HG02938 (cell line): ENCODE measurements around the gene RPL35A.
"Not testable (repeated sequence)": the region's sequence is repeated elsewhere in the genome, so short reads cannot be mapped to it uniquely, and the experiment has no call there.

Experiments
- ATAC-seq: cut with Tn5 transposase; IDR thresholded peaks from one replicate; pipeline ENCODE4 v1.9.1; 2021; ENCODE audit warnings: mild to moderate bottlenecking, moderate library complexity; ENCODE audit not compliant: unreplicated experiment

The RPL35A gene

DNA sequence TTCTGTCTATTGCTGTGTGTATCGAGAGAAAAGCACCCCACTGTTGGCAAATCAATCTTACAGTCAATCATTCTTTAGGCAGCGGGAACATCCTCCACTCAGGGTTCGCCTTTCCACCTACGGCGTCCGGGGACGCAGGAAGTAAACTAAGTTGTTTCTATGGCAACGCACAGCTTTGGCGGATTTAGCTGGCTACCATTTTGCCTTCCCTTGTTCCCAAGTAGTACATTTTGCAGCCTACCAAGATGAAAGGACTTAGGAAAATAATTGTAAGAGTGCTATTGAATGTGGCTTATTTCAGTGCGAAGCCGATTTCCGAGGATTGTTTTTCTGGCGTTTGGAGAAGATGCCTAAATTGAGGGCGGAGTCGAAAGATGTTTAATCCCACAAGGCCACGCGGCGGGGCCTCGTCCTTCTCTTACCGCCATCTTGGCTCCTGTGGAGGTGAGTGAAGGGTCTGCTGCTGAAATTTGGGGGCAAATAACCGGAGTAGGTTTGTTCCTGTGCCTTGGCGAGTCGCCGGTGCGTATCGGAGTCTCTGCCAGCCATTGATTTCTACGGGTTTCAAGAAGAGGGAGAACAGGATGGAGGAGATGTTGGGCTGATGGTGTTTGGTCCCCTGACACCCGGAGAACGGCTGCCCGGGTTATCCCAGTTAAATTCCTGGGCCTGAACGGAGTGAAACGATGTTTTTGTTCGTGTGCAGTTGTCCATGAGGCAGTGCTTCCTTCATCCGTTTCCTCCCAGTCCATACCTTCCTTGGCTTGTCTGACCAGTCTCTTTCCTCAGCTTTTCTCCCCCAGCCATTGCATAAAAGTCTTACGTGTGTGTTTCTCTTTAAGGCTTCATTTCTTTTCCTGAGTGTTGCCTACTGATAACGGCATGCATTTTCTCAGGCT is at the start of gene RPL35A:
Gene RPL35A (plus strand): TSS at position 413 of the 899 bp plus-strand sequence. CDS start 778 bp downstream, outside the sequence.
- ATAC-seq, result peak; percentile 92

DNA sequence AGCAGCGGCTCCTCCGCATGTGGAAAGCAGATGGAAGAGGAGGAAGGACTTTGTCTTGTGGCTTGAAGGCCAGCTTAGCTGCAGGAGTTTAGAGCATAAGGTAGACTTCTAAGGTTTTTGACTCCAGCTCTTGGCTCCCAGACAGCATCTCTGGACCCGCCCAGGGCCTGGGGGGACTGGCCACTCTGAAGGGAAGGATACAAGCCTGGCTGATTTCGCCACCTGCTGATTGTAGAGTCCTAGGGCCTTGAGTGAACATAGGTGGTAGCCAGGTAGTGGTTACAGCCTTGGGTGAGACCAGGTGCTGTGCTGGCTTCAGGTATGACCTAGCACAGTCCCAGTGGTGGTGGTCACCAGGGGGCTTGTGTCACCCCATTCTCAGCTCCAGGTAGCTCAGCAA is 48.4 kb upstream of the RPL35A start:
- ATAC-seq, result no peak

DNA sequence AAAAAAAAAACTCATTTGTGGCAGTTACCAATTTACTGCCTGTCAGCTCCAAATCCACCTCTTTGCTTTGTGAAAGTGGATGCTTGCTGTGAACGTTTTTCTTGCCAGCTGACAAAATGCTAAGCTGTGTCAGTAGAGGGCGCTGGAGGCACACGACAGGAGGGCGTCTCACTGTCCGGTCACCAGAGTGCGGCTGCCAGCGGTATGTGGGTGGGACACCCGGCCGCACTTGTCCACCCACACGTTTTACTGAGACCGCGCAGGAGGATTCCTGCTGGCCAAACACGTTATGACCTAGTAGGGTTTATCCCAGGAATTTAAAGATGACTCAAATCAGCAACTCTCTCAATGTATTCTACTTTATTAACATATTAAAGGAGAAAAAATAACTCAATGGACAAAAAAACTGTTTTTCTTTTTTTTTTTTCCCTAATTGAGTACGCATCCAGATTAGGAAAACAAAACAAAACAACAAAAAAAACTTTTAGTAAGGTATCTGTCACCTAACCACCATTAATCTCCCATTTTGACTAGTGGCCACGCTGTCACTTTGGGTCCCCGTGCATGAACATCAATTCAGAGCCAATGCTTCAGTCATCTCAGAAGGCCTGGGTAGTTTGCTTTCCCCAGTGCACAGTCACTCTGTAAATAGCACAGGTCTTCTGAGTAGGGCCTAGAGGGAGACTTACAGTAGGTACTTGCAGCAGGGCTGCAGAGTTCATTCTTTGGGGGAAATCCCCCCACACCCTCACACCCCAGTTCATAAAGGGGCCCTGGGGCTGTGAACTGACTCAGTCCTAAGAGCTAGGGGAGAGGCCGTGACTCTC is 43.8 kb upstream of the RPL35A start:
- peak; percentile 74 for ATAC-seq

DNA sequence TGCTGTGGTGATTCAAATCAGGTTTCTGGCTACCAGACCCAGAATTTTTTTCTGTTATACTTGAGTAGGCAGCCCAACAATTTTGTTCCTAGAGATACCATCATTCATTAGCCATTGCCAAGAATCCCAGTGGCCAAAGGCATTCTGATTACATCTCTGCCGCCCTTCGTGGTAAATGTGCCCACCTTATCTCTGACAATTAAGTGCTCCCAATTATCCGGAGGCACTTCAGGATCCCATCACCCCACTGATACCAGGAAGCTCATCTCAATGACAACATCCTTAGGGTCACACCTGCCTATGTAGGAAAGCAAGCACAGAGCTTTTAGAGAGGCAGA is 43.2 kb upstream of the RPL35A start:
- ATAC-seq, result no peak

DNA sequence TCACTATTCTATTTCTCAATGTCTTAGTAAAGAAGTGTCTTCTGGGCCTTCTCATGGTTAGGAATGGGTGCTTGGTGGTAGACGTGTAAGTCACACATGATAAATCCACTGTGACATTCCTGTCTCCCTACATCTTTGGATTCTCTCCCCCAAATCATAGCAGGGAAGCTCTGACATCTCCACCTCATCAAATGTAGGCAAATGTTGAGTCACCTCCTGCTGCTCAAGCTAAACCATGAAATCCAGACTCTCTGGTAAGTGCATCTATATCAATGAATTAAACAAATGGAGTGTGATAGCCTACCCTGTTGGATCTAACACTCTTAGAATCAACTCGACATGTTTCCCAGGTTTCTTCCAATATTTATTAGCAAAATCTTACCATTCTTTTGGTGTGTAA is 42.8 kb upstream of the RPL35A start:
- no peak for ATAC-seq

DNA sequence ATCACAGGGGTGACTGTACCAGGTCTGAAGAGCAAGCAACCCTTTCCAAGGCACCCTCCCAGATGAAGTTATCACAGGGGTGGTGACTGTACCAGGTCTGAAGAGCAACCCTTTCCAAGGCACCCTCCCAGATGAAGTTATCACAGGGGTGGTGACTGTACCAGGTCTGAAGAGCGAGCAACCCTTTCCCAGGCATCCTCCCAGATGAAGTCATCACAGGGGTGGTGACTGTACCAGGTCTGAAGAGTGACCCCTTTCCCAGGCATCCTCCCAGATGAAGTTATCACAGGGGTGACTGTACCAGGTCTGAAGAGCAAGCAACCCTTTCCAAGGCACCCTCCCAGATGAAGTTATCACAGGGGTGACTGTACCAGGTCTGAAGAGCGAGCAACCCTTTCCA is 41.4 kb upstream of the RPL35A start:
- not testable (repeated sequence) for ATAC-seq

DNA sequence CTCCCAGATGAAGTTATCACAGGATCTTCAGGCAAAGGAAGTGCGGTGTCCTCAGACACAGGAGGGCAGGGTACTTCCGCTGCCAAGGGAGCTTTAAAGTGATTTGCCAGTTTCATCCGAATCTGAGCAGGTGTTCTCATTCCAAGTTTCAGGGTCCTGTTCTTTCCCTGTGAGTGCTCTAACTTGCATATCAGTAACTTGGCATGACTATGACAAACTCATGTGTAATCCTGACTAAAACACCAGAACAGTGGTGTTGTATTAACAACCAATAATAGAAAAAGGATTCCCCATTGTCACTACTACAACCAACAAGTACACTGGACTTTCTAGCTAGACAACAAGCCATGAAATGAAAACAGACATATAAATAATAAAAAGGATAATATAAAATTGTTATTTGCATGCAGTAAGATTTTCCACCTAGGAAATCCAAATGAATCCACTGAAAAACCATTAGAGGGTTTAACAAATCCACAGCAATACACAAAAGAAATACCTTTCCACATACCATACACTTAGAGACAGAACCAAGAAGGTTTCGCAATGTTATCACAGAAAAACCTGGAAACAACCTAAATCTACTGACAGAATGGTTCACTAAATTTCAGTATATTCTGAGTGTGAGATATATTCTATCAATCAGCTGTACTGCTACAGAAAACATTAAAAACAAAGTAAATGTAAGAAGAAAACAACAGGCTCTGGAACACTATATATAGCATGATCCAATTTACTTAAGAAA is 40.9 kb upstream of the RPL35A start:
- ATAC-seq, result no peak

DNA sequence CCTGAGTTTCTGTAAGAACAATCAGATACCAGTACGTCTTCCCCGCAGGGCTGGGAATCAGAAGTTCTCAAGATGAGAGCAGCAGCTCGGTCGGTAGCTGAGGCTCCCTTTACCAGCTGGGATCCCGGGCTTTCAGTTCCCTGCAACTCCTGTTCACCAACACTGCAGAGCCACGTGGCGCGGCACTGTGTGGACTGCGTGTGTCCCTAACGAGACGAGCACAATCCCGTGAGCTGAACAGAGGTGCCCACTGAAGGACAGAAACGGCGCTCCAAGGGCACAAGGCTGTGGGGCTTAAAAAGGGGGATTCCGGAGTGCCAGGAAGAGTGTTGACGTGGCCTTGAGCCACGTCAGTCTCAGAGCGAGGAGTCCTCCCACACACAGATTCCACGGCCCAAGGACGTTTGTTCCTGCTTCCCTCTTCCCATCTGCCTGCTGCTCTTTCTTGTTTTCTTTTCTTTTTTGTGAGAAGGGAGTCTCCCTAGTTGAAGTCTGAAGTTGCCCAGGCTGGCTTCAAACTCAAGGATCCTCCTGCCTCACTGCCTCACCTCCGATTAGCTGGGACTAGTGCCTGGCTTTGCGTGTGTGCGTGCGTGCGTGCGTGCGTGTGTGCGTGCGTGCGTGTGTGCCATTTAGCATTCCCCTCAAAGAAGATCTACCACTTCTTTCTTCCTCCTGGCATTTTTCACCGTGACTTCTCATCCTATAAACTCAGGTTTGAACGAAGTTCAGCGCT is 37.1 kb upstream of the RPL35A start:
- ATAC-seq, result no peak

DNA sequence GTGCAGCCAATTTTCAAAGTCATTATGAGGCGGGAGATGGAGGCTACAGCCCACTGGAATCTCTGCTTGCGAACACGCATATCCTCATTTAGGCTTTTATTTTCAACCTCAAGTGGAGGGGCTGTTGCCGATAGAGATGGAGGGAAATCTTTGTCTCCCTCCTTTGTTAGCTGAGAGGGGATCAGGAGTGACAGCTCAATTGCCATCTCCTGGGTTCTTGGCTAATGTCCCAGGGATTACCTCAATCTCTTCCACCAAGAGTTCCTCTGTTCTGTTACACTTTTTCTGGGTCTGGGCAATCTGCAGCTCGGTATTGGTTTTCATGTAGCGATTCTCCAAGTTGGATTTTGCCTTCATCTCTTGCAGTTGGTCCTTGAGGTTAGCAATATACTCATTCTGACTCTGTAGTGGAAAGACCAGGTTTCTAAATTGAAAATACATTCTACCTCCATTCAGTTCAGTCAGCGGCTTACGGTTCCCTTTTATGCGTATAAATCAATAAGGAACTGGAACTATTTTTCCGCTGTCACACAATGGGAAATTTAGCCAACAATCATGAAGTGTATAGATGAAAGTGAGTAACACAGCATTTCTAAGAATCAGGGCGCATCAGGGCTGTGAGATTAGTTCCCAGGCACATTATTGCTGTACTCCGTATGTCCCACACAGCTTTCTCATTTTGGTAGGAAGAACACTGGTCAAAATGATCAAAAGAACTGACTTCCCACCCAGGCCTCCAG is 36.2 kb upstream of the RPL35A start:
- no peak for ATAC-seq

DNA sequence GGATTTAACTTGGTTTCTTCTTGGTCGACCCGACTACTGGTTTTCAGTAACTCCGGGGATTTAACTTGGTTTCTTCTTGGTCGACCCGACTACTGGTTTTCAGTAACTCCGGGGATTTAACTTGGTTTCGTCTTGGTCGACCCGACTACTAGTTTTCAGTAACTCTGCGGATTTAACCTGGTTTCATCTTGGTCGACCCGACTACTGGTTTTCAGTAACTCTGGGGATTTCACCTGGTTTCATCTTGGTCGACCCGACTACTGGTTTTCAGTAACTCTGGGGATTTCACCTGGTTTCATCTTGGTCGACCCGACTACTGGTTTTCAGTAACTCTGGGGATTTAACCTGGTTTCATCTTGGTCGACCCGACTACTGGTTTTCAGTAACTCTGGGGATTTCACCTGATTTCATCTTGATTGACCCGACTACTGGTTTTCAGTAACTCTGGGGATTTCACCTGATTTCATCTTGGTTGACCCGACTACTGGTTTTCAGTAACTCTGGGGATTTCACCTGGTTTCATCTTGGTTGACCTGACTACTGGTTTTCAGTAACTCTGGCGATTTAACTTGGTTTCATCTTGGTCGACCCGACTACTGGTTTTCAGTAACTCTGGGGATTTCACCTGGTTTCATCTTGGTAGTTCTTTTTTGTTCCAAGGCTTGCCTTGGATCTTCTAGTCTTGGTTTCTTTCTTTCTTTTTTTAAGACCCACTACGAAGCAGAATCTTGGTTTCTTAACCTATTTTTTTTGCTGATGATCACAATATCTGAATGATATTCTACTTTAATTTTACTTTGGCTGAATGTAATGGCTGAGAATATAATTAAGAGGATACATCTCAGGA is 28.3 kb upstream of the RPL35A start:
- not testable (repeated sequence) for ATAC-seq

DNA sequence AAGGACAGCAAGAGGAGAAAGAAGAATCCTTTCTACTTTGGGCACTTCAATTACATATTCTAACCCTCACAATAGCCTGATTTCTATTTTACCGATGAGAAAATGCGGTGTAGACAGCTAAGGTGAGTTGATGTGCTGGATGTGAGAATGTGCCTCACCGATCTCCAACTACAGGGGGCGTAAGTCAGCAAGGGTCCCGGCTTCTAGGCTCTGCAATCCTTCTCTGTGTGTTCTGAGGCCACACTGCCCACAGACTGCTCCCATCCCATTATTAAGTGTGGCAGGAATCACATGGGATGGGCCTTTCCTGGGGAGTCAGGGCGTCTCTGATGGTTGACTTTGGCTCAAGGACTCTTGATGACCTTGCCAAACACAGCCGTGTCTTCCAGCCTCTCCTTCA is 23.6 kb upstream of the RPL35A start:
- no peak for ATAC-seq

DNA sequence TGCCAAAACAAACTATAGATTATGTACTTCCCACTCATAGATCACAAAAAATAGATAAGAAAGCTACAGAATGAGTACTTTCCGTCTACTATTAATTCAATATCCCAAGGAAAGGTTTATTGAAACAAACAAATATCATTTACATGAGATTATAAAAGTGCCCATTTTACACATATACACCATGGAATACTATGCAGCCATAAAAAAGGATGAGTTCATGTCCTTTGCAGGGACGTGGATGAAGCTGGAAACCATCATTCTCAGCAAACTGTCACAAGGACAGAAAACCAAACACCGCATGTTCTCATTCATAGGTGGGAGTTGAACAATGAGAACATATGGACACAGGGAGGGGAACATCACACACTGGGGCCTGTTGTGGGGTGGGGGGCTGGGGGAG is 22.4 kb upstream of the RPL35A start:
- not testable (repeated sequence) for ATAC-seq

DNA sequence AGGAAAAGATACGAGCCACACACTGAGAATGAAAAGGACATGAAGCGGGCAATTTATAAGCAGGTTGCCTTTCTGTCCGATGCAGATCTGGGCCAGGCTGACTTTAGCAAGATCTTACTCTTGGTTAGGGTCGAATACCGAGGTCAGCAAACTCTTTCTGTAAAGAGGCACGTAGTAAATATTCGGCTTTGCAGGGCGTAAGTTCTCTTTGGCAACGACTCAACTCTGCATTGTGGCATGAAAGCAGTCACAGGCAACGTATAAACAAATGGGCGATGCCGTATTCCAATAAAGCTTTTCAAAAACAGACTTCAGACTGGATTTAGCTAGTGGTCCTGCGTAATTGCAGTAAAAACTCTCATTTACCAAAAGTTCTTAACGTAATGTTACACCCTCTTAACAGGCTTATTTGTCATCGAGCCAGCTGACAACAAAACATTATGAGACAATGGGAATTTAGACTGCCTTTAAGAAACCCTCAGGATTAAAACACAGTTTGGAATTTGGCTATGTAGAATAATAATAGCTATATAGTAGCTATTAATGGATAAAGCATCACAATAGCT is 13.1 kb upstream of the RPL35A start:
- ATAC-seq, result no peak

DNA sequence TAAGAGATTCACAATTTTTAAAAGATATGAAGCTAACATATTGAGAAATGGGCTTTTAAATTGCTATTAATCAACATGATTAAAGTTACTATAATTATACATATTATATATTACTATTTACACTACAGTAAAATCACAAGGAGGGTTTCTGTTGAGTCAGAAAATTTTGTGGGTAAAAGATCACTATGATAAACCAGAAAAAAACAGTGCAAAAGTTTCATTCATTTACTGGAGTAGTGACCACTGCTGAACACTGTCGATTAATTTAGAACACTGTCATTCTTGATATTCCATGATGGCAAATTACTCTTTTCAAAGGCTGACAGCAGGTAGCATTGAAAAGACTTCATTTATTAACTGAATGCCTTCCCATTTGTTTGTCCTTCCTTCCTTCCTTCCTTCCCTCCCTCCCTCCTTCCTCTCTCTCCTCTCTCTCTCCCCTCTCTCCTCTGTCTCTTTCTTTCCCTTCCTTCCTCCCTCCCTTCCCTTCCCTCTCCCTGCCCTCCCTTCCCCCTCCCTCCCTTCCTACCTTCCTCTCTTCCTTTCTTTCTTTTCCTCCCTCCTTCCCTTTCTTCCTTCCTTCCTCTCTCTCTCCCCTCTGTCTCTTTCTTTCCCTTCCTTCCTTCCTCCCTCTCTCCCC is 9.1 kb upstream of the RPL35A start:
- ATAC-seq, result no peak

DNA sequence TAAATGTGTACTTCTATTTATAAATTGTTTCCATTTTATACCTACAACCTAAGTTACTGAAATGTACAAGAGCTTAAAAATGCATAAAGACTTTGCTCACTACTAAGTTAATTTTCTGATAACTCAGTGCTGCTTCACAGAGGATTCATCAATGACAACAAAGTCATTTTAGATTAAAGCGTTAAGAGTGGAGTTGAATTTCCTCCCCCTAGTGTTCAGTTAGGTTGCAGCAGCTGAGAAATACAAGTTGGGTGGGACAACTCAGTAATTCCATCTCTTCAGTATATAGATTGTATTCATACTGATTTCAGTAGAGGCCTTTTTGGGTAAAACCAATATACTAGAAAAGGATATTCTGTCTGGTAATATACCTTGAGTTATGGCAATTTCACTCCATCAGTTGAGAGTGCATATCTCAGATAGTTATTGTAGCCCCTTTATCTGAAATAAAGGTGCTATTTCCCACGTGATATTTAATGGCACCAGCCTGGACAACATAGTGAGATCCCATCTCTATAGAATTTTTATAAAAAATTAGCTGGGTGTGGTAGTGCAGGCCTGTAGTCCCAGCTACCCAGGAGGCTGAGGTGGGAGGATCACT is 6.9 kb upstream of the RPL35A start:
- ATAC-seq, result peak; percentile 52

DNA sequence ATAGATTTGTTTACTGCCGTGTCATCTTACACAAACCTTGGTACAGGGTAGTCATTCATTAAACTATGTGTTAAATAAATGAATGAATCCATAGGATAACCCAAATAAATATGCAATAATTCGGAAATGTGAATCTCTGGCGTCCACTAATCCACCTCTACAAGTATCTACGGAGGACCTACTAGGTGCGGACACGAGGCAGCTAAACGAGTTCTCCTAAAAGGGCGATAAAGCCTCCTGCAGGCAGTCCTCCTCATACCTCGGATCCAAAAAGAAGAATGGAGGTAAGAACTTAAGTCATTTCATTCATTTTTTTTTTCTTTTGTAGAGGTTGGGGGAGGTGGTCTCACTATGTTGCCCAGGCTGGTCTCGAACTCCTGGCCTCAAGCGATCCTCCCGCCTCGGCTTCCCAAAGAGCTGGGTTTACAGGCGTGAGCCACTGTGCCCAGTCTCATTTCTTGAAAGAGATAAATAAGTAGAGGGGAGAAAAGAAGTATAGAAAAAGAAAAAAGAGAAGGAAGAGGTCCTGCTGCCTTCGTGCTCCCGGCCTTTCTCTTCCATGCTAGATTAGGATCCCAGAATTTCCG is 706 bp upstream of the RPL35A start:
- ATAC-seq, result no peak

DNA sequence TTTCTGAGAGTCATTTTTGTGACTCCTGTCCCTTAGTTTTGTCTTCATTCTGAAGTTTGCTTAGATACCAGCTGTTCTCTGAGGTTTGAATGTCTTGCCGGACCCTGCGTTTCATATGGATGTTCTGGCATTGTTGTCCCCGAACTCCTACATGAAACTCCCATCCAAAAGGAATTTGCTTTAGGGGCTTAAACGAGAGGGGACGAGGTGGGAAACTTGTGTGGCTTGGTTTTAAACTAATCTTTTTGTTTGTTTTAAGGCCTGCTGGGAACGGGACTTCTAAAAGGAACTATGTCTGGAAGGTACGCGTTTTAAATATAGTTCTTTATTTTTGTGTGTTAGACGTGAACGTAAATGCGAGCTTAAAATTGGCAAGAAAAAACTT is 679 bp downstream of the RPL35A start:
- no peak for ATAC-seq
